ENCODE results near the gene AP4E1.
A peak's percentile ranks its signal among the peaks of the same experiment; 100 is the strongest.
"Not testable (repeated sequence)": the region's sequence is repeated elsewhere in the genome, so short reads cannot be mapped to it uniquely, and the experiment has no call there.

AP4E1 gene

DNA sequence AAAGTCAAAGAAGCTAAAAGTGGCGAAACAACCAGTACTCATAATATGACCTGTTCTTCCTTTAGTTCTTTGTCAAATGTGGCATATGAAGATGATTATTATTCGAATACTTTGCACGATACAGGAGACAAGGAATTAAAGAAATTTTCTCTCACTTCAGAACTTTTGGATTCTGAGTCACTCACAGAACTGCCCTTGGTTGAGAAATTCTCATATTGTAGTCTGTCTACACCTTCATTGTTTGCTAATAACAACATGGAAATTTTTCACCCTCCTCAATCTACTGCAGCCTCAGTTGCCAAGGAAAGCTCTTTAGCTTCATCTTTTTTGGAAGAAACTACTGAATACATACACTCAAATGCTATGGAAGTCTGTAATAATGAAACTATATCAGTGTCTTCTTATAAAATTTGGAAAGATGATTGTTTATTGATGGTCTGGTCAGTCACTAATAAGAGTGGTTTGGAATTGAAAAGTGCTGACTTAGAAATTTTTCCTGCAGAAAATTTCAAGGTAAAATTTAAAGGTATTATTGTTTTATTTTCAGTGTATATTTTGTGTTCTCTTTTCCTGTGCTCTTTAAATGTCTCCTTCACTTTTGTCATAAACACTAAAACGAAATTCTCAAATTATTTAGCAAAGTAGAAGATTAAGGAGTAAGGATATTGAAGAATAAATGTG, 89.0 kb downstream of the AP4E1 start:
- DNase-seq: no peak
- TF ChIP-seq GATA1 (IDR thresholded peaks at IDR 0.05; ENCODE audit: low read depth, low read length) (no peak), POLR2A (IDR thresholded peaks at IDR 0.05; ENCODE audit: low read length) (no peak)

DNA sequence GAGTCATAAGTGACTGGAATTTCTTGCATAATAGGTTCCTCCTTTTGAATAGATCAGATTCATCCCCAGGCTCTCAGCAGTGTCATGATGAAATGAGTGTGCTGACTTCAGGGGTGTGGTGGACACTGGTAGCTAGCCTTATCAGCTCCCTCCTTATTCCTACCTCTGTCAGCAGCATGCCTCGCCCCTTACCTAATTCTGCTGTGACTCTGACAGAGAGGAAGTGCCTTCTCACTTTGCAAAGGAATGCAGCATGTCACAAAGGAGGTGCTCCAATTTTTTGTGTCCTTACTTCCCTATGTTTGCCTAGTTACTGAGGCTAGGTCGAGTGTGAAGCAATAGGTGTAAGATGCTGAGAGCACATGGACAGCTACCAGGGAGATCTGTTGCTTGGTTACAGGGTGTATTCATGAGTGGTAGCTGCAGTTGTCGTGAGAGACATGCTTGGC, 95.6 kb downstream of the AP4E1 start:
- DNase-seq: peak; percentile 82 to 84
- no peak for TF ChIP-seq GATA1 (IDR thresholded peaks at IDR 0.05; ENCODE audit: low read depth, low read length)
- TF ChIP-seq POLR2A (IDR thresholded peaks at IDR 0.05; ENCODE audit: low read length): no peak

DNA sequence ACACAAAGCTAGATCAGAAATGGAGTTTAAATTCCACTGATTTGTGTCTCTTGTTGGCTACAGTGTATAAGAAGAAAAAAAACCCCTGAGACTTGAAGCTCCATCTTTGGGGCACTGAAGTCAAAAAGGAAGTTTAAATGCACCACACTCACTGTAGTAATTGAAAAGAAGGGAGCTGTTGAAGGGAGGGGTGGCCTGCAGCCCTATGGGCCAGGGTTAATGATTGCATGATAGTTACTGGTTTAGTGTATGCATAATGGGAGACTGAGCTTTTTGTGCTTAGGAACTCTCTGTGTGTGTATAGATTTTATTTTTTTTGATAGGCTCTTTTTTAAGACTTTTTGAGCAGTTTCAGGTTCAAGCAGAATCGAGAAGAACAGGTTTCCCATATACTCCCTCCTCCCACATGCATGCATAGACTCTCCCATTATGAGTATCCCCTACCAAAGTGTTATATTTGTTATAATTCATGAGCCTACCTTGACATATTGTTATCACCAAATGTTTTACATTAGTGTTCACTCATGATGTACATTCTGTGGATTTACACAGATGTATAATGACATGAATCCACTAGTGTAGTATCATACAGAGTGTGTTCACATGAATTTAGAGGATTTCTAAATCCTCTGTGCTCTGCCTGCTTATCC, 98.0 kb downstream of the AP4E1 start:
- DNase-seq: no peak
- TF ChIP-seq POLR2A (IDR thresholded peaks at IDR 0.05; ENCODE audit: low read length) (no peak), GATA1 (IDR thresholded peaks at IDR 0.05; ENCODE audit: low read depth, low read length) (no peak)

DNA sequence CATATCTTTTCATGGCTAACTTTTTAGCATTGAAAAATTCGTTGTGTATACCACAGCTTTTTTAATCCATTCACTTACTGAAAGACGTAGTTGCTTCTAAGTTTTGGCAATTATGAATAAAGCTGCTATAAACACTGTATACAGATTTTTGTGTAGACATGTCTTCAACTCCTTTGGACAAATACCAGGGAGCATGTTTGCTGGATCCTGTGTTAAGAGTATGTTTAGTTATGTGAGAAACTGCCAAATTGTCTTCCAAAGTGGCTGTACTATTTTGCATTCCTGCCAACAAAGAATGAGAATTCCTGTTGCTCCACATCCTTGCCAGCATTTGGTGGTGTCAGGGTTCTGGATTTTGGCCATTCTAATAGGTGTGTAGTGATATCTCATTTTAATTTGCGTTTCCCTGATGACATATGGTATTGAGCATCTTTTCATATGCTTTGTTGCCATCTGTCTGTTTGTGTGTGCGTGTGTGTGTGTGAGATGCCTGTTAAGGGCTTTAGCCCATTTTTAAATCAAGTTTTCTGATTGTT, 98.7 kb downstream of the AP4E1 start:
- TF ChIP-seq POLR2A (IDR thresholded peaks at IDR 0.05; ENCODE audit: low read length) (no peak), GATA1 (IDR thresholded peaks at IDR 0.05; ENCODE audit: low read depth, low read length) (no peak)

DNA sequence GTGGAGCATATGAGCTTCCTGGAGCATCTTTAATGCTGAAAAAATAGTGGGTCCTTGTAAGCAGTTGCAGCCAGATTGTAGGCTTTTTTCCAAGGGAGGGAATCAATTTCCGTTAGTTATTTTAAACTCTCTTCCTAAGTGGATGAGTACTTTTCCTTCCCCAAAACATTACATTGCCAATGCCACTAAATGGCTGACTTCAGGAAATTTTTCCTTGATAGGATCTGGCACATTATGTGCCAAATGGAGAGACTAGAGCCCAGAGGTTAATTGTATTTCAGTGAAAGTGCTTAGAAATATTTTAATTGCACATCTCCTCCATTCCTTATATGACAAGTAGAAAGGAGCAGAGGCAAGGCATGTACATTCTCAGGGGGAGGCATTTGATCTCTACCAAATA, 102.7 kb downstream of the AP4E1 start:
- DNase-seq: no peak
- TF ChIP-seq POLR2A (IDR thresholded peaks at IDR 0.05; ENCODE audit: low read length) (no peak), GATA1 (IDR thresholded peaks at IDR 0.05; ENCODE audit: low read depth, low read length) (no peak)

More for the DNA sequence above, 98.7 kb downstream of the AP4E1 start:
- DNase-seq: no peak

DNA sequence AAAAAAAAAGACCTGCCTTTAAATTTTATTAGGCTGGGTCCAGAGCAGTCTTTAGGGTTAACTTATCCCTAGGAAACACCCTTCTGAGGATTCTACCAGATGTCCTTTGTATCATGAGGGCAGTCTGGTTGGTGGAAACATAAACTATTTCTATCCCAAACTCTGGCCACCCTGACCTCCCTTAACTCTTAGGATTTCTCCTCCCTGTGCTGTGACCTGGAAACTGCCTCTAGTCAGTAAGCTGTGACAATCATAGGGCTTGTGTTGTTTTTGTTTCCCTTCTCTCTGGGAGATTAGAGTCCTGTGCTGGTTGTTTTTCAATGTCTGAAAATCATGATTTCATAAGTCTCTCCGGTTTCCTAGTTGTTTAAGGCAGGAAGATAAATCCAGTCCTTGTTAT, 108.1 kb downstream of the AP4E1 start:
- TF ChIP-seq GATA1 (IDR thresholded peaks at IDR 0.05; ENCODE audit: low read depth, low read length) (no peak), POLR2A (IDR thresholded peaks at IDR 0.05; ENCODE audit: low read length) (no peak)
- DNase-seq: no peak

DNA sequence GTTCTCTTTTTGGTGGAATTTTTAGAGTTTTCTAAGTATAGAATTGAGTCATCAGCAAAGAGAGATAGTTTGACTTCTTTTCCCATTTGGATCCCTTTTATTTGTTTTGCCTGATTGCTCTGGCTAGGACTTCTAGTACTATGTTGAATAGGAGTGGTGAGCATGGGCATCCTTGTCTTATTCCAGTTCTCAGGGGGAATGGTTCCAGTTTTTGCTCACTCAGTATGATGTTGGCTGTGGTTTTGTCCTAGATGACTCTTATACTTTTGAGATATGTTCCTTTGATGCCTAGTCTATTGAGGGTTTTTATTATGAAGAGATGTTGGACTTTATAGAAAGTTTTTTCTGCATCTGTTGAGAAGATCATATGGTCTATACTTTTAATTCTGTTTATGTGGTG, 113.7 kb downstream of the AP4E1 start:
- DNase-seq: no peak
- TF ChIP-seq POLR2A (IDR thresholded peaks at IDR 0.05; ENCODE audit: low read length) (no peak), GATA1 (IDR thresholded peaks at IDR 0.05; ENCODE audit: low read depth, low read length) (no peak)

DNA sequence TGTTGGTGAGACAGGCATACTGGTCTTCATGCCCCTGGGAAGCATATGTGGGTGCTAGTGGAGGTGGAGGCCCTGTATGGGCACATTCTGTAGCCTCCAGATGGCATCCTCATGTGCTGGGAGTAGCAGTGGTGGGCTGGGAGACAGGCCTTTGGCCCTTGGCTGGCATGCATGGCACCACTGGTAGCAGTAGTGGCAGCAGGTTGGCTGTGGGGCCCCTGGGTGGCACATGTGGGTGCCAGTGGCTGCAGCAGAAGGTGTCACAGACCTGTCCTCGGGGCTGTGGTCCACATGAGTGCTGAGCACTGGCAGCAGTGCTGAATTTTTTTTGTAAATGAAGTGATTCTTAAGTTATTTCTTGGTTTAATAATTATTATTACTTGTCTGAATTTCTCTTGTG, 115.0 kb downstream of the AP4E1 start:
- TF ChIP-seq GATA1 (IDR thresholded peaks at IDR 0.05; ENCODE audit: low read depth, low read length) (no peak), POLR2A (IDR thresholded peaks at IDR 0.05; ENCODE audit: low read length) (no peak)
- no peak for DNase-seq

DNA sequence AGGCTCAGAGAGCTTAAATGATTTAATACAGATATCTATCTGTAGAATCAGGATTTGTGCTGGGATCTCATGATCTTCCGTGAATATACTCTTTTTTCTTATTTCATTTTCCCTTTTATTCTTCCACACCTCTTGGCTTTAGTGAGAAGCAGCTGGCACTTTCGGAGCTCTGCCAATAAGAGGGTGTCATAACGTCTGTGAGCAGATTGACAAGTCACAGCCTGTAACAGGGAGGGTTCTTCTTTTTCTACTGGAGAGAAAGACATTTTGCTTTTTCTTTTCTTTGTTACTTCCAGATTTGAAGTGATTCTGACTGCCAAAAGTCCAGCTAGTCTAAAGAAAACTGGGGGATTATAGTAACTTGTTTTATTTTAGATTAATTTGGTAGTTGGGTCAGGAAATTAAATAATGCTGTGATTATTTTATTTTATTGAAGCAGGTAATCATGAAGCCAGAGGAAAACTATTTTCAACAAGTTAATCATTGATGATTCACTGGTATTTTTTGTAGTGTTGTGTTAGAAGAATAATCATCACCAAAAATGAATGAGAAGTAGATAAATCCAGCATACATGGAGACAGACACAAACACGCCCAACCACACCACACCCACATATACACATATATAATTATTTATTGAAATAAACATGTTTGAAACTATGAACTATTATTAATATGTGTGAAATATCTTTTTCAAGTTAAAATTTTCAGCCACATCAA, 116.4 kb downstream of the AP4E1 start:
- no peak for DNase-seq

DNA sequence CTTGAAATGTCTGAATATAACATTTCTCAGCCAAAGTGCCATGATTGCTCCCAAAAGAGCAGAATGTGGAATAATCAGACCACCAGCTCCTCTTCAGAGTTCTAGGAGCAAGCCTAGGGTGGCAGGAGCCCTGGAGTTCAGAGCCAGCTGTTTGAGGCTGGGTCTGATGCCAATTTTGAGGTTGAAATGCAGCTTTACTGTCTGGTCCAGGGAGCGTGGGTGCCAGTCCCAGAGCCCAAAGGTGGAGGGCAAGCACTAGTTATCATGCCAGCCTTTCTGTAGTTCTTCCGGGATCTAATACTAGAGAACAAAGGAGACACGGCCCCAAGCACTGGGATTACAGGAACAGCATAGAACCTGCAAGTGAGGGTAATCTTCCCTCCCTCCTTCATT, 117.0 kb downstream of the AP4E1 start:
- no peak for DNase-seq
- TF ChIP-seq GATA1 (IDR thresholded peaks at IDR 0.05; ENCODE audit: low read depth, low read length) (no peak), POLR2A (IDR thresholded peaks at IDR 0.05; ENCODE audit: low read length) (no peak)

More for the DNA sequence above, 116.4 kb downstream of the AP4E1 start:
- TF ChIP-seq GATA1 (IDR thresholded peaks at IDR 0.05; ENCODE audit: low read depth, low read length) (no peak), POLR2A (IDR thresholded peaks at IDR 0.05; ENCODE audit: low read length) (no peak)

DNA sequence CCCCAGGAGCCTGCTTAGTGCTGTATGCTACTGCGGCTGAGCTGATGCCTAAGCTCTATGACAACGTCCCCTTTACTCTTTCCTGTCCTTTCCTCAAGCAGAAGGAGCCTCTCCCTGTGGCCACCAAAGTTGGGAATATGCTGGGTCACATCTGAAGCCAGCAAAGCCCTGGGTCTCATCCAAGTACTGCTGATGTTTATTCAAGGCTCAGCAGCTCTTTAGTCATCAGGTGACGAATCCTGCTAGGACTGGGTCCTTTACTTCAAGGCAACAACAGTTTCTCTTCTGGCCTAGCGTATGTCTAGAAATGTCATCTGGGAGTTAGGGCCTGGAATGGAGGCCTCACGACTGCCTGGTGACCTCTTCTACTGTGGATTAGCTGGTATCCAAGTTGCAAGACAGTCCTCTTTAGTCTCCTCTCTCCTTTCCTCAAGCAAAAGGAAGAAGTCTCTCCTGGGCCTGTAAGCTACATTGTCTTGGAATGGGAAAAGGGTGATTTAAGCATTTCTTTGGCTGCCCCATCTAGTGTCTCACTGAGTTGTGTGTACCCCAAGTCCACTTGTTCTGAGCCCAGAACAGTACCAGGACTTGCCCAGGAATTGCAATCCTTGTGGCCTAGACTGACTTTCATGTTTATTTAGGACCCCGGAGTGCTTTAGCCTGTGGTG, 122.3 kb downstream of the AP4E1 start:
- TF ChIP-seq POLR2A (IDR thresholded peaks at IDR 0.05; ENCODE audit: low read length): no peak
- no peak for TF ChIP-seq GATA1 (IDR thresholded peaks at IDR 0.05; ENCODE audit: low read depth, low read length)
- DNase-seq: no peak

DNA sequence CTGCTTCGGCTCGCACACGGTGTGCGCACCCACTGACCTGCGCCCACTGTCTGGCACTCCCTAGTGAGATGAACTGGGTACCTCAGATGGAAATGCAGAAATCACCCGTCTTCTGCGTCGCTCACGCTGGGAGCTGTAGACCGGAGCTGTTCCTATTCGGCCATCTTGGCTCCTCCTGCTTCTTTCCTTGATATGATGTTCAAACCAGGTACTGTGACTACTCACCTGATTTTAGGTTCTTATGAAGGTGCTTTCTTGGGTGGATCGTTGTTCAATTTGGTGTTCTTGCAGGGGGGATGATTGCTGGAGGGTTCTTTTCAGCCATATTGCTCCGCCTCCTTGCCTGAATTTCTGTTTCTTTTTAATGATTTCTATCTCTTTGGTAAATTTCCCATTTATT, 129.0 kb downstream of the AP4E1 start:
- not testable (repeated sequence) for DNase-seq

DNA sequence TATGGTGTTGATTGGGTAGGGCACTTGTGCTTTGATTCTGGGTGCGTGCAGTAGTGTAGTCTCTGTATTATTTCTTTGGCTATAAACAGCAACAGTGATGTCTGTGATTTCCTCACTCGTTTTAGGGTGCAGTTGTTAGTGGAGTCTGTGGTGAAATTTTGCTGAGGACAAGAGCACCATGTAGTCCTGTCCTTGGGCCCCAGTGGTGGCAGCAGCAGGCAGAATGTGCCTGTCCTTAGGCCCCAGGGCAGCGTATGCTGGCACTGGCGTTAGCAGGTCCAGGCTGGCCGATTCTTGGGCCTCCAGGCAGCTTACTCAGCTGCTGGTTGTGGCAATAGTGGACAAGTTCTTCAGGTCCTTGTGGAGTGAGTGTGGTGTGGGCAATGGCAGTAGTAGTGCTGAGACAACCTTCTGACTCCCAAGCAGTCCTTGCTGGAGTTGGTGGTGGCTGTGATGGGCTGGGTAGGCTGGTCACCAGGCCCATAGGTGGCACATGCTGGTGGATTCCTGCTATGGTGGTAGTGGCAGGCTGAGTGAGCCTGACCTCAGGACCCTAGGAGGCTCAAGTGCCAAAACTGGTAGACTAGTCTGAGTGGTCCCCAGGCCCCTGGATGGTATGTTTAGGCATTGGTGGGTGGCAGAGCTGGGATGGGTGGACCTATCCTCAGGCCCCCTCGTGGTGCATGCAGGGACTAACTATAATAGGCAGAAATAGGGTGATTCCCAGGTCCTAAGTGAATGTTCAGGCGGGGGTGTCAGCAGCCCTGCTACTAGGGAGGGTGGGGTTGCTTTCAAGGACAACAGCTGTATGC, 129.9 kb downstream of the AP4E1 start:
- no peak for DNase-seq
- TF ChIP-seq GATA1 (IDR thresholded peaks at IDR 0.05; ENCODE audit: low read depth, low read length) (no peak), POLR2A (IDR thresholded peaks at IDR 0.05; ENCODE audit: low read length) (no peak)
